ENCODE results near the gene CCDC71. TPM values are rescaled to one million over a fixed set of nuclear protein-coding genes. Genes with fewer than 3 reads are reported as not detected.
A peak's percentile ranks its signal among the peaks of the same experiment; 100 is the strongest.

CCDC71 gene
- total and polyA plus RNA-seq, 2 of the 13 experiments (the other 11 are each of a cell fraction or from before 2014, with no cell fraction given), result 9.7 to 14.3 TPM

- no peak for TF ChIP-seq ZNF468 (CRISPR knock-in tag; IDR thresholded peaks at IDR 0.05)
- no peak for TF ChIP-seq LBX2 (CRISPR knock-in tag; IDR thresholded peaks at IDR 0.05; ENCODE audit: borderline replicate concordance)
- no peak for TF ChIP-seq ZNF550 (CRISPR knock-in tag; IDR thresholded peaks at IDR 0.05; ENCODE audit: borderline replicate concordance)
- no peak for TF ChIP-seq BCLAF1 (IDR thresholded peaks at IDR 0.05)
- no peak for TF ChIP-seq ZKSCAN1 (IDR thresholded peaks at IDR 0.05; ENCODE audit: low read length)
- TF ChIP-seq ETS1 (CRISPR knock-in tag; IDR thresholded peaks at IDR 0.05), result no peak
- no peak for TF ChIP-seq ZNF609 (CRISPR knock-in tag; IDR thresholded peaks at IDR 0.05; ENCODE audit: borderline replicate concordance)
- TF ChIP-seq SNAI1 (CRISPR knock-in tag; IDR thresholded peaks at IDR 0.05; ENCODE audit: borderline replicate concordance), result no peak
- no peak for TF ChIP-seq ZNF577 (CRISPR knock-in tag; IDR thresholded peaks at IDR 0.05; ENCODE audit: borderline replicate concordance, low read depth)
- TF ChIP-seq PAXIP1 (CRISPR knock-in tag; conservative IDR thresholded peaks at IDR 0.05), result peak; percentile 60
- TF ChIP-seq MYPOP (CRISPR knock-in tag; IDR thresholded peaks at IDR 0.05), result no peak
- TF ChIP-seq TEAD2 (CRISPR knock-in tag; IDR thresholded peaks at IDR 0.05), result no peak
- no peak; the same call in 1 of the 2 replicates for TF ChIP-seq CHCHD3 (CRISPR knock-in tag; IDR thresholded peaks at IDR 0.05)
- no peak for TF ChIP-seq ZNF746 (CRISPR knock-in tag; IDR thresholded peaks at IDR 0.05)
These were observed 45.5 kb downstream of the CCDC71 start, which contains the start of gene USP19 (continued) for GRCh38 chr3:49120438-49121131.

Data from HepG2 (cell line).